Ishikawa (cell line): ENCODE data around the gene COPRS.

ENCODE experiments used
- CEBPB ChIP-seq: IDR thresholded peaks from 2 replicates; pipeline ENCODE4 v1.6.1; 2012
- CREB1 ChIP-seq: IDR thresholded peaks from 2 replicates; pipeline ENCODE4 v1.6.1; 2012; ENCODE audit warnings: low read depth
- EGR1 ChIP-seq: IDR thresholded peaks from 2 replicates; pipeline ENCODE4 v1.6.1; 2012
- EP300 ChIP-seq: IDR thresholded peaks from 2 replicates; pipeline ENCODE4 v1.6.1; 2012; ENCODE audit warnings: borderline replicate concordance
- FOXM1 ChIP-seq: IDR thresholded peaks from 2 replicates; pipeline ENCODE4 v1.6.1; 2012; ENCODE audit warnings: low read depth, borderline replicate concordance
- MAX ChIP-seq: IDR thresholded peaks from 2 replicates; pipeline ENCODE4 v1.6.1; 2012
- NFIC ChIP-seq: IDR thresholded peaks from 2 replicates; pipeline ENCODE4 v1.6.1; 2012
- RAD21 ChIP-seq: IDR thresholded peaks from 2 replicates; pipeline ENCODE4 v1.6.1; 2012; ENCODE audit warnings: low read depth
- REST ChIP-seq: IDR thresholded peaks from 2 replicates; pipeline ENCODE4 v1.6.1; 2012; ENCODE audit warnings: low read depth, mild to moderate bottlenecking
- TAF1 ChIP-seq: IDR thresholded peaks from 2 replicates; pipeline ENCODE4 v1.6.1; 2012; ENCODE audit warnings: low read depth, mild to moderate bottlenecking
- TCF12 ChIP-seq: IDR thresholded peaks from 2 replicates; pipeline ENCODE4 v1.6.1; 2012; ENCODE audit warnings: low read depth
- TEAD4 ChIP-seq: IDR thresholded peaks from 2 replicates; pipeline ENCODE4 v1.6.1; 2012
- USF1 ChIP-seq: IDR thresholded peaks from 2 replicates; pipeline ENCODE4 v1.6.1; 2012
- YY1 ChIP-seq: IDR thresholded peaks from 2 replicates; pipeline ENCODE4 v1.6.1; 2012; ENCODE audit warnings: low read depth
- ZBTB7A ChIP-seq: IDR thresholded peaks from 2 replicates; pipeline ENCODE4 v1.6.1; 2012; ENCODE audit warnings: low read depth

COPRS gene

DNA sequence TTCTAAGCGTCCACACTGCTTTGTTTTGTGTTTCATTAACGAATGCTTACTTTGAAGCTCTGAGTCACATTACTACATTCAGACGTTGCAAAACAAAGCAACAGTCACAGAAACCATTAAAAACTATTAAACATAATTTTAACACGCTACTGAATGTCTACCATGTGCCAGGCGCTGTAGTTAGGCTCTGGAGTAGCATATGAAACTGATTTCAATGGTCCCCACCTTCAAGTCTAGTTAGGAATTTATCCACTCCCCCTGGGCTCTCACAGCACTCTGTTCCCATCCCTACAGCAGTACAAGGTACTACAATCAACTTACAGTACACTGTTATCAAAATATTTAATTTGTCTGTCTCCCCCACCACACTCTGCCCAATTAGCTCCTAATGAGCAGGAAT, 41.8 kb upstream of the COPRS start:
- TF ChIP-seq EGR1 (no peak), TCF12 (no peak), TEAD4 (no peak), ZBTB7A (no peak), YY1 (no peak), REST (no peak), EP300 (no peak), RAD21 (no peak), FOXM1 (no peak), MAX (no peak), CEBPB (no peak), CREB1 (no peak), TAF1 (no peak), USF1 (no peak), NFIC (no peak)

- TF ChIP-seq ZBTB7A: no peak
- no peak for TF ChIP-seq CEBPB
- TF ChIP-seq YY1: no peak
Observed at GRCh38 chr17:31888124-31888523, 29.1 kb upstream of the COPRS start.

- TF ChIP-seq ZBTB7A (no peak), EP300 (no peak), TEAD4 (no peak), REST (no peak), CEBPB (no peak), TAF1 (no peak), EGR1 (no peak), NFIC (no peak), YY1 (no peak), MAX (no peak), TCF12 (no peak), USF1 (no peak), FOXM1 (no peak), RAD21 (no peak), CREB1 (no peak)
Observed at GRCh38 chr17:31882571-31882970, 23.5 kb upstream of the COPRS start.

GRCh38 chr17:31880311-31880710, 21.3 kb upstream of the COPRS start:
- TF ChIP-seq CREB1 (no peak), EGR1 (no peak), RAD21 (no peak), CEBPB (no peak), YY1 (no peak), EP300 (no peak), TEAD4 (no peak), MAX (no peak)

- no peak for TF ChIP-seq CEBPB
Observed at GRCh38 chr17:31878703-31879073, 19.6 kb upstream of the COPRS start.

DNA sequence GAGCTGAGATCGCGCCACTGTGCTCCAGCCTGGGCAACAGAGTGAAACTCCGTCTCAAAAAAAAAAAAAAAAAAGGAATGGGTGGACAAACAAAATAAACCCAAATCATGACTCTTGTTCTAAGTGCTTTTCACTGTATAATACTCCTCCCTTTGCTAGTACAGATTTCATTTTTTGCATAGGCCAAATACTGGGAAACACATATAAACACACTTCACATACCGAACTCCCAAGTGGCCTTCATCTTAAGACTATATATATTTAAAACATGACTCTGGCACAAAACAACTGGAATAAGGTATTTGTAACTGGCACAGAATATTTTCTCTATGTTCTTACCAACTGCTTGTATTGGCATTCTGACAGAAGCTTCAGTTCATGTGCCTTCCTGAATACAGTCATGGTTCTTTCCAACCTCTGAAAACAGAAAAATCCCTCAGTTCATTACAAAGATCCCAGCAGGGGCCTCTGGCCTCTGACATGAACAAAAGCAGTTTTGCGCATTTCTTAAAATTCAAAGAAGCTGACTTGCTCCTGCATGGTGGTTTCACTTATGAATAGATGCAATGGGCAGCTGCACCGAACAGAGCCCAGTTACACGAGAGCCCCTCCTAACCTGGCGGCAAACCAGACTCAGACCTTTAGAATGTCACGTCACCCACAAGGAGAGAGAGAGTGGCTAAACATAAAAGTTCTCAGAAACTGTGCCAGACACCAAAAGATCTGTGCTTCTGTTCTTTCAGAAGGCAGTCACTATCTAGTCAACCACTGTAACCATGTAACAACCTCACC, 19.1 kb upstream of the COPRS start:
- TF ChIP-seq TEAD4 (no peak), TAF1 (no peak), REST (no peak), EP300 (no peak), USF1 (no peak), CEBPB (no peak)
